ENCODE results near the gene MAPK7.

Gene MAPK7

GRCh38 chr17:19418251-19418992 lies 40.1 kb downstream of the MAPK7 start:
- no peaks in the 10 kb centered on the region for H3K36me3 ChIP-seq (ENCODE audit: control insufficient read depth, insufficient read depth, low read length)
- no peaks in the 10 kb centered on the region; the same call in 1 of the 2 replicates for H3K4me1 ChIP-seq (ENCODE audit: control insufficient read depth, insufficient read depth, low read length)
- DNase-seq (ENCODE audit: low read depth, low spot score), result no peak
- no peak overlapping the region for H3K27ac ChIP-seq (ENCODE audit: low read length)
- WGBS (ENCODE audit: insufficient coverage, insufficient read length), result no CpG with 5 or more reads among the region's 7 CpGs
- H3K4me3 ChIP-seq (ENCODE audit: low read length), result no peak overlapping the region
- no peaks in the 10 kb centered on the region for H3K9me3 ChIP-seq (ENCODE audit: control insufficient read depth, insufficient read depth, low read length)
- no peaks in the 10 kb centered on the region for H3K27me3 ChIP-seq (ENCODE audit: control insufficient read depth, insufficient read depth, low read length)

- Histone ChIP-seq H3K9me3 (ENCODE audit: control insufficient read depth, insufficient read depth, low read length) (no peaks in the 10 kb centered on the region), H3K27ac (ENCODE audit: low read length) (no peak overlapping the region), H3K4me3 (ENCODE audit: low read length) (no peak overlapping the region), H3K4me1 (ENCODE audit: control insufficient read depth, insufficient read depth, low read length) (no peaks in the 10 kb centered on the region; the same call in 1 of the 2 replicates), H3K27me3 (ENCODE audit: control insufficient read depth, insufficient read depth, low read length) (no peaks in the 10 kb centered on the region), H3K36me3 (ENCODE audit: control insufficient read depth, insufficient read depth, low read length) (no peaks in the 10 kb centered on the region)
- no CpG with 5 or more reads among the region's 4 CpGs for WGBS (ENCODE audit: insufficient coverage, insufficient read length)
- no peak for DNase-seq (ENCODE audit: low read depth, low spot score)
These were observed 42.9 kb downstream of the MAPK7 start for GRCh38 chr17:19421219-19421618.

- H3K27me3 ChIP-seq (ENCODE audit: control insufficient read depth, insufficient read depth, low read length), result no peaks in the 10 kb centered on the region
- no peaks in the 10 kb centered on the region; the same call in 1 of the 2 replicates for H3K4me1 ChIP-seq (ENCODE audit: control insufficient read depth, insufficient read depth, low read length)
- no peak overlapping the region for H3K4me3 ChIP-seq (ENCODE audit: low read length)
- no peaks in the 10 kb centered on the region for H3K36me3 ChIP-seq (ENCODE audit: control insufficient read depth, insufficient read depth, low read length)
- H3K27ac ChIP-seq (ENCODE audit: low read length), result no peak overlapping the region
- no peak for DNase-seq (ENCODE audit: low read depth, low spot score)
- no peaks in the 10 kb centered on the region for H3K9me3 ChIP-seq (ENCODE audit: control insufficient read depth, insufficient read depth, low read length)
- no CpG with 5 or more reads among the region's 6 CpGs for WGBS (ENCODE audit: insufficient coverage, insufficient read length)
These were observed 43.6 kb downstream of the MAPK7 start for GRCh38 chr17:19421926-19422325.

DNA sequence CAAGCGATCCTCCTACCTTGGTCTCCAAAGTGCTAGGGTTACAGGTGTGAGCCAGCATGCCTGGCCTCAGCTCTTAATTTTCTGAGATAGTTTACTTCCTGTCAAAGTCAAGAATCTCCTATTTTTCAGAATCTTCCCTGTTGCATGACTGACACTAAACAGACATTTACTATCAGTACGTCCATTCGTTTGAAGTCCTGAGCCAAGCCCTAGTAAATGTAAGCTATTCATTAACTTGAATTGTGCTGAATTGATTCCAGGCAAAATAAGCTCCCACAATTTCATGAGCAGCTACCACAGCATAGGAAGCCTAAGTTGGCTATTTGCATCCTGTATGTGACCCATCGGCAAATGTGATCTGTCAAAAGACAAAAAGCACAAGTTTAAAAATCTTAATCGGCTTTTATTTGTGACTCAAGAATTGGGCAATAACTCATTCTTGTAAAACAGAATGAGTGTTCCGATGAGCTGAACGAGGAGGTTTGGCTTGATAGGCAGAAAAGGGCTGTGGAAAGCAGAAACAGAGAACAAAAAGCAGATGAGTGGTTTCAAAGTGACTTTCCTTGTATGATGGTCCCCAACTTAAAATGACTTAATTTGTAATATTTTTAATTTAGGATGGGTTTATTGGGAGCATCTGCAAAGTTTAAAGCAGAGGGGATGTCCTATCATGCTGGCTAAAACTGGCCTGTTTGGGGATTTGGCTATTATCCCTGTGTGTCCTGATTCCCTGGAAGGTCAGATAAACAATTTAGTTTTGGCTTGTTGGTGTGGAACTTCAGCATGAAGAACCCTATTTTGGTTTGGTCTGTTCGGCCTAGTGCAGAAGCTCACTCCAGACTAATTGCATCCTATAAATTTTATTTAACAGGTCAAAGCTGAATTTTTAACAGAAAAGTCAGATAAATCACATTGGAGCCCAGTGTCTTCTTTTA lies 46.9 kb downstream of the MAPK7 start:
- WGBS (ENCODE audit: insufficient coverage, insufficient read length), result no CpG with 5 or more reads among the region's 8 CpGs
- H3K27ac ChIP-seq (ENCODE audit: low read length), result no peak overlapping the region
- DNase-seq (ENCODE audit: low read depth, low spot score), result no peak

GRCh38 chr17:19426631-19427030 lies 48.3 kb downstream of the MAPK7 start:
- WGBS (ENCODE audit: insufficient coverage, insufficient read length), result no CpG with 5 or more reads among the region's 5 CpGs
- Histone ChIP-seq H3K27ac (ENCODE audit: low read length) (no peak overlapping the region), H3K36me3 (ENCODE audit: control insufficient read depth, insufficient read depth, low read length) (no peaks in the 10 kb centered on the region), H3K4me3 (ENCODE audit: low read length) (no peak overlapping the region), H3K9me3 (ENCODE audit: control insufficient read depth, insufficient read depth, low read length) (no peaks in the 10 kb centered on the region), H3K4me1 (ENCODE audit: control insufficient read depth, insufficient read depth, low read length) (no peaks in the 10 kb centered on the region; the same call in 1 of the 2 replicates), H3K27me3 (ENCODE audit: control insufficient read depth, insufficient read depth, low read length) (no peaks in the 10 kb centered on the region)
- no peak for DNase-seq (ENCODE audit: low read depth, low spot score)

More for the DNA sequence above, 46.9 kb downstream of the MAPK7 start:
- H3K4me3 ChIP-seq (ENCODE audit: low read length), result no peak overlapping the region
- H3K4me1 ChIP-seq (ENCODE audit: control insufficient read depth, insufficient read depth, low read length), result no peaks in the 10 kb centered on the region; the same call in 1 of the 2 replicates
- no peaks in the 10 kb centered on the region for H3K9me3 ChIP-seq (ENCODE audit: control insufficient read depth, insufficient read depth, low read length)
- H3K27me3 ChIP-seq (ENCODE audit: control insufficient read depth, insufficient read depth, low read length), result no peaks in the 10 kb centered on the region
- no peaks in the 10 kb centered on the region for H3K36me3 ChIP-seq (ENCODE audit: control insufficient read depth, insufficient read depth, low read length)

DNA sequence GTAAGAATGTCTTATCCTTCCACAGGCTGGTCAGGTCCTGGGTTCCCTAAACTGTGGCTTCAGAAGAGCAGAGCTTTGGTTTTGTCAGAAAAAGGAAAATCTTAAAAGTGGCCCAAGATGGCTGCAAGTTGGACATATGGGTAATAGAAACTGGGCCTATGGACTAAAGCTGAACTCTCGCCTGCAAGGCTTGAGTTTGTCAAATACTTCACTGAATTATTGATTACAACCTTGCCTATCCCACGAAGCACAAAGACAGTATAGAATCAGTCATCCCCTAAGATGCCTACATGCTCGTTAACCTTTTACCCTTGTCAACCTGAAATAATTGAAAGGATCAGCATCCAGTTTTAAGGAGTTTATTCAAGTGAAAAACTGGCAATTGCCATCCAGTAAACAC lies 53.4 kb downstream of the MAPK7 start:
- H3K9me3 ChIP-seq (ENCODE audit: control insufficient read depth, insufficient read depth, low read length), result no peaks in the 10 kb centered on the region
- no peak overlapping the region for H3K27ac ChIP-seq (ENCODE audit: low read length)
- no peak for DNase-seq (ENCODE audit: low read depth, low spot score)
- H3K36me3 ChIP-seq (ENCODE audit: control insufficient read depth, insufficient read depth, low read length), result no peaks in the 10 kb centered on the region
- peaks cover 3% of the 10 kb centered on the region for H3K4me1 ChIP-seq (ENCODE audit: control insufficient read depth, insufficient read depth, low read length)
- no CpG with 5 or more reads among the region's 3 CpGs for WGBS (ENCODE audit: insufficient coverage, insufficient read length)
- H3K27me3 ChIP-seq (ENCODE audit: control insufficient read depth, insufficient read depth, low read length), result no peaks in the 10 kb centered on the region
- H3K4me3 ChIP-seq (ENCODE audit: low read length), result no peak overlapping the region

Data from iPS DF 6.9 (cell line).